Ishikawa (cell line): ENCODE measurements around the gene TNS1.

Source experiments
- CEBPB ChIP-seq: IDR thresholded peaks from 2 replicates; pipeline ENCODE4 v1.6.1; 2012
- CREB1 ChIP-seq: IDR thresholded peaks from 2 replicates; pipeline ENCODE4 v1.6.1; 2012; ENCODE audit warnings: low read depth
- EGR1 ChIP-seq: IDR thresholded peaks from 2 replicates; pipeline ENCODE4 v1.6.1; 2012
- EP300 ChIP-seq: IDR thresholded peaks from 2 replicates; pipeline ENCODE4 v1.6.1; 2012; ENCODE audit warnings: borderline replicate concordance
- FOXM1 ChIP-seq: IDR thresholded peaks from 2 replicates; pipeline ENCODE4 v1.6.1; 2012; ENCODE audit warnings: low read depth, borderline replicate concordance
- MAX ChIP-seq: IDR thresholded peaks from 2 replicates; pipeline ENCODE4 v1.6.1; 2012
- NFIC ChIP-seq: IDR thresholded peaks from 2 replicates; pipeline ENCODE4 v1.6.1; 2012
- RAD21 ChIP-seq: IDR thresholded peaks from 2 replicates; pipeline ENCODE4 v1.6.1; 2012; ENCODE audit warnings: low read depth
- REST ChIP-seq: IDR thresholded peaks from 2 replicates; pipeline ENCODE4 v1.6.1; 2012; ENCODE audit warnings: low read depth, mild to moderate bottlenecking
- TAF1 ChIP-seq: IDR thresholded peaks from 2 replicates; pipeline ENCODE4 v1.6.1; 2012; ENCODE audit warnings: low read depth, mild to moderate bottlenecking
- TCF12 ChIP-seq: IDR thresholded peaks from 2 replicates; pipeline ENCODE4 v1.6.1; 2012; ENCODE audit warnings: low read depth
- TEAD4 ChIP-seq: IDR thresholded peaks from 2 replicates; pipeline ENCODE4 v1.6.1; 2012
- YY1 ChIP-seq: IDR thresholded peaks from 2 replicates; pipeline ENCODE4 v1.6.1; 2012; ENCODE audit warnings: low read depth
- ZBTB7A ChIP-seq: IDR thresholded peaks from 2 replicates; pipeline ENCODE4 v1.6.1; 2012; ENCODE audit warnings: low read depth
- TF ChIP-seq, protein P1 (sequence below): IDR thresholded peaks from 2 replicates; pipeline ENCODE4 v1.6.1; 2012

The TNS1 gene

DNA sequence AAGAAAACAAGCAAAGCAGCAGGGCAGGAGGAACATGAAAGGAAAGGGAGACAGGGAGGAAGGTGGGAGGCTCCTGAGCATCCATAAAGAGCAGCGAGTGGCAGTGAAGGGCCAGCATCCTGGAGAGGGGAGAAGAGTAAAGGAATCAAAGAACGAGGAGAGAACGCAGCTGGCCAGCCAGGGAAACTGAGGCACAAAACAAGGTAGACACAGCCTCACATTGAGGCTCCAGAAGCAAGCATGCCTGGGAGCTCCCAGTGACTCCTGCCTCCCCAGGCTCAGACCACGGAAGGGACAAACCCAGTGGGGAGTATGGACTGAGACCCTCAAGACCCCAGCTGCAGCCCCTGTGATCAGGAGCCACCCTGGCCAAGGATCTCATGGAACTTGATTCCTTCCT, 14.0 kb upstream of the TNS1 start:
- no peak for TF ChIP-seq ZBTB7A
- no peak for TF ChIP-seq EGR1
- no peak for TF ChIP-seq MAX
- no peak for TF ChIP-seq TCF12
- TF ChIP-seq EP300, result no peak
- TF ChIP-seq REST, result no peak
- TF ChIP-seq CREB1, result no peak

GRCh38 chr2:218015586-218016521, 13.1 kb upstream of the TNS1 start:
- TF ChIP-seq TCF12 (no peak), EGR1 (no peak), MAX (no peak), RAD21 (no peak), ZBTB7A (no peak), EP300 (no peak)

DNA sequence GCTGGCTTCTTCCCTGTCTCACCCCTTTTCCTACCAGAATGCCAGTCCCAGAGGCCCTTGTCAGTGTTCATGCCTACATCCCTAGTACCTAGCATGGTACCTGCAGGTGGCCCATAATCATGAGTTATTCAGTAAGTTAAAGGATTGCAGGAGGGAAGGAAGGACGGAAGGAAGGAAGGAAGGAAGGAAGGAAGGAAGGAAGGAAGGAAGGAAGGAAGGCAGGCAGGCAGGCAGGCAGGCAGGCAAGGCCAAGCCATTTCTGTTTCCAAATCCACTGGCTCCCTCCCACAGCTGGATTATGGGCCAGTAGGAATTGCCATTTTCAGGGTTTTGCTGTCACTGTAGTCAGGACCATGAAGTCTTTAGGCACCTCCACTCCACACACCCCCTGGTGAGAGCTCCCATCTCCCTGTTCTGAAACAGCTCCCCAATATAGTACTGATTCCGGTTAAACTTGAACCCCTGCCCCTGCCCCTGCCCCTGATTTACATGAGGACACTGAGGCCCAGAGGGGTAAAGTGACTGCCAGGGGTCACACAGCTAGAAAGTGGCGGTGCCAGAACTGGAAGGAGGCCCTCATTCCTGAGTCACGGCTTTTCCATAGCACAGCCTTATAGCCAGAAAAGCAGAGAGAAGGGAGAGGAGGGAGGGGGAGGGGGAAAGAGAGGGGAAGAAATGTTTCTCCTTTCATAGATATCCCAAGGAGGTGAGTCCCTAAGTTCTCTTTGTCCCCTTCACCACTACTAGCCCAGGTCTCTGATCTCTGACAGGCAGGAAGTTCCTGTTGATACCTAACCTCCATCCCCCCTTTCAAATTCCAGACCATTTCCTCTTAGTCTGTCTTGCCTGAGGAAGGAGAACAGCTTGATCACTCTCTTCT, 12.2 kb upstream of the TNS1 start:
- TF ChIP-seq REST (no peak), TCF12 (no peak), YY1 (no peak), FOXM1 (no peak), CREB1 (no peak), TAF1 (no peak), EGR1 (no peak)
- TF ChIP-seq, protein P1, sequence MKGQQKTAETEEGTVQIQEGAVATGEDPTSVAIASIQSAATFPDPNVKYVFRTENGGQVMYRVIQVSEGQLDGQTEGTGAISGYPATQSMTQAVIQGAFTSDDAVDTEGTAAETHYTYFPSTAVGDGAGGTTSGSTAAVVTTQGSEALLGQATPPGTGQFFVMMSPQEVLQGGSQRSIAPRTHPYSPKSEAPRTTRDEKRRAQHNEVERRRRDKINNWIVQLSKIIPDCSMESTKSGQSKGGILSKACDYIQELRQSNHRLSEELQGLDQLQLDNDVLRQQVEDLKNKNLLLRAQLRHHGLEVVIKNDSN, result no peak

GRCh38 chr2:218013289-218013688, 10.5 kb upstream of the TNS1 start:
- TF ChIP-seq EGR1 (no peak), FOXM1 (no peak), MAX (no peak), TEAD4 (no peak), RAD21 (no peak), TAF1 (no peak), CREB1 (no peak), CEBPB (no peak), REST (no peak), NFIC (no peak), EP300 (no peak), ZBTB7A (no peak), YY1 (no peak), TCF12 (no peak)
- TF ChIP-seq, protein P1, result no peak
